Fibroblast of skin of right quadriceps (primary cell): ENCODE data around the gene EDARADD.

Experiments
- DNase-seq: peaks from one replicate; pipeline ENCODE4 v3.0.0-alpha.2; 2013

EDARADD gene

GRCh38 chr1:236520445-236521005 is 126.4 kb downstream of the EDARADD start:
- no peak for DNase-seq

GRCh38 chr1:236522937-236523703 is 129.0 kb downstream of the EDARADD start:
- DNase-seq: no peak

GRCh38 chr1:236523704-236524141 is 129.6 kb downstream of the EDARADD start, which contains the start of gene LGALS8:
TSS of gene LGALS8 (plus strand) at chr1:236523982. CDS start at chr1:236526071, 2,089 bp downstream.
- DNase-seq: peak; percentile 81

- DNase-seq: peak; percentile 90
These were observed 130.2 kb downstream of the EDARADD start for GRCh38 chr1:236524142-236524894.

GRCh38 chr1:236524895-236525184 is 130.8 kb downstream of the EDARADD start:
- DNase-seq: no peak

GRCh38 chr1:236526079-236526478 is 132.0 kb downstream of the EDARADD start:
- DNase-seq: no peak

- DNase-seq: no peak
These were observed 136.2 kb downstream of the EDARADD start for GRCh38 chr1:236530286-236530685.

GRCh38 chr1:236530959-236531358 is 136.9 kb downstream of the EDARADD start:
- DNase-seq: no peak

- no peak for DNase-seq
These were observed 138.8 kb downstream of the EDARADD start for GRCh38 chr1:236532850-236533249.

GRCh38 chr1:236534151-236534651 is 140.1 kb downstream of the EDARADD start:
- DNase-seq: peak; percentile 70
